Trophoblast cell (in vitro differentiated cells and primary cell): ENCODE data around the gene COTL1.
A peak's percentile ranks its signal among the peaks of the same experiment; 100 is the strongest.

ENCODE experiments used
- DNase-seq, 2 donors: peaks; one replicate each; pipeline ENCODE4 v3.0.0-alpha.2; 2016
- H2AFZ ChIP-seq: 2 replicates; pipeline ENCODE4 v1.6.1; 2013; ENCODE audit warnings: low read length, moderate library complexity, mild to moderate bottlenecking; ENCODE audit not compliant: insufficient read depth, poor library complexity
- H2AK5ac ChIP-seq: 2 replicates; pipeline ENCODE4 v1.6.1; 2013; ENCODE audit warnings: mild to moderate bottlenecking, low read length
- H2BK120ac ChIP-seq: 2 replicates; pipeline ENCODE4 v1.6.1; 2013; ENCODE audit warnings: low read length, mild to moderate bottlenecking, moderate library complexity; ENCODE audit not compliant: insufficient read depth, poor library complexity
- H2BK12ac ChIP-seq: 2 replicates; pipeline ENCODE4 v1.6.1; 2013; ENCODE audit warnings: mild to moderate bottlenecking, low read length, moderate library complexity
- H2BK5ac ChIP-seq: 2 replicates; pipeline ENCODE4 v1.6.1; 2013; ENCODE audit warnings: low read length, low read depth, moderate library complexity, mild to moderate bottlenecking; ENCODE audit not compliant: poor library complexity
- H3K14ac ChIP-seq: 2 replicates; pipeline ENCODE4 v1.6.1; 2013; ENCODE audit warnings: mild to moderate bottlenecking, low read length
- H3K18ac ChIP-seq: 2 replicates; pipeline ENCODE4 v1.6.1; 2013; ENCODE audit warnings: mild to moderate bottlenecking, low read length
- H3K23ac ChIP-seq: 2 replicates; pipeline ENCODE4 v1.6.1; 2013; ENCODE audit warnings: low read length
- H3K27ac ChIP-seq: 2 replicates; pipeline ENCODE4 v1.5.1; 2013; ENCODE audit warnings: low read depth, mild to moderate bottlenecking, inconsistent platforms, low read length, moderate library complexity
- H3K27me3 ChIP-seq: 2 replicates; pipeline ENCODE4 v1.6.1; 2013; ENCODE audit warnings: inconsistent platforms, mild to moderate bottlenecking, low read length, moderate library complexity; ENCODE audit not compliant: insufficient read depth
- H3K36me3 ChIP-seq, 2 experiments: 1 replicate in 1 of 2; 2 replicates in 1 of 2; pipeline ENCODE4 v1.6.1; 2013; ENCODE audit warnings: low read length in 2 of 2, mild to moderate bottlenecking in 2 of 2, moderate library complexity in 1 of 2; ENCODE audit not compliant: insufficient read depth in 2 of 2, control insufficient read depth in 1 of 2
- H3K4ac ChIP-seq: 2 replicates; pipeline ENCODE4 v1.6.1; 2013; ENCODE audit warnings: low read depth, mild to moderate bottlenecking, low read length, moderate library complexity
- H3K4me1 ChIP-seq, 2 experiments: 1 replicate in 1 of 2; 2 replicates in 1 of 2; pipeline ENCODE4 v1.6.1; 2013; ENCODE audit warnings: low read length in 2 of 2, mild to moderate bottlenecking in 2 of 2, moderate library complexity in 1 of 2; ENCODE audit not compliant: insufficient read depth in 2 of 2, control insufficient read depth in 1 of 2
- H3K4me2 ChIP-seq: 2 replicates; pipeline ENCODE4 v1.6.1; 2013; ENCODE audit warnings: inconsistent platforms, mild to moderate bottlenecking, low read length, moderate library complexity
- H3K4me3 ChIP-seq: 2 replicates; pipeline ENCODE4 v1.5.1; 2013; ENCODE audit warnings: mild to moderate bottlenecking, low read depth, low read length, inconsistent platforms
- H3K79me1 ChIP-seq: one replicate; pipeline ENCODE4 v1.6.1; 2013; ENCODE audit warnings: low read length
- H3K79me2 ChIP-seq: 2 replicates; pipeline ENCODE4 v1.6.1; 2013; ENCODE audit warnings: low read length, mild to moderate bottlenecking; ENCODE audit not compliant: control insufficient read depth, insufficient read depth, poor library complexity
- H3K9ac ChIP-seq: 2 replicates; pipeline ENCODE4 v1.6.1; 2013; ENCODE audit warnings: mild to moderate bottlenecking, low read length
- H3K9me3 ChIP-seq: 2 replicates; pipeline ENCODE4 v1.6.1; 2013; ENCODE audit warnings: low read depth, mild to moderate bottlenecking, control low read depth, inconsistent platforms, low read length; ENCODE audit not compliant: insufficient read depth
- H4K12ac ChIP-seq: 2 replicates; pipeline ENCODE4 v1.6.1; 2013; ENCODE audit warnings: low read depth, mild to moderate bottlenecking, low read length, moderate library complexity
- H4K8ac ChIP-seq: 2 replicates; pipeline ENCODE4 v1.6.1; 2013; ENCODE audit warnings: low read depth, mild to moderate bottlenecking, low read length, moderate library complexity
- H4K91ac ChIP-seq: one replicate; pipeline ENCODE4 v1.6.1; 2013; ENCODE audit warnings: low read depth, mild to moderate bottlenecking, low read length, moderate library complexity
- WGBS: extraction: QIAGEN DNeasy Blood & Tissue Kit; methylation state at CpG from one replicate; pipeline ENCODE4 v1.1.7; 2013; ENCODE audit warnings: missing lambda C conversion rate; ENCODE audit not compliant: insufficient read length, insufficient coverage; ENCODE audit errors: extremely low coverage; 5-methylcytosine and 5-hydroxymethylcytosine counted together

The COTL1 gene

GRCh38 chr16:84592718-84593117 lies 25.2 kb downstream of the COTL1 start:
- Histone ChIP-seq H2BK5ac (no peak overlapping the region), H3K36me3 (peaks cover 23 to 29% of the 10 kb centered on the region in 2 experiments), H3K4me3 (no peak overlapping the region), H3K4me1 (peaks cover 2 to 4% of the 10 kb centered on the region in 2 experiments), H3K9ac (no peak overlapping the region), H4K91ac (no peak overlapping the region), H3K23ac (no peak overlapping the region), H4K12ac (no peak overlapping the region), H2AFZ (no peak overlapping the region), H3K9me3 (peaks cover 2% of the 10 kb centered on the region), H3K14ac (no peak overlapping the region), H3K27ac (no peak overlapping the region), H3K4me2 (no peak overlapping the region), H3K4ac (no peak overlapping the region), H2AK5ac (no peak overlapping the region), H2BK120ac (no peak overlapping the region), H3K79me2 (no peaks in the 10 kb centered on the region), H3K27me3 (no peaks in the 10 kb centered on the region), H2BK12ac (no peak overlapping the region), H3K18ac (no peak overlapping the region), H3K79me1 (no peaks in the 10 kb centered on the region), H4K8ac (no peak overlapping the region)
- no CpG with 5 or more reads among the region's 11 CpGs for WGBS
- DNase-seq: peak in 1 of 2 donors; percentile 25

- Histone ChIP-seq H3K4ac (no peak overlapping the region), H3K18ac (no peak overlapping the region), H3K79me2 (no peaks in the 10 kb centered on the region), H2BK120ac (no peak overlapping the region), H2BK5ac (no peak overlapping the region), H3K79me1 (no peaks in the 10 kb centered on the region), H3K14ac (no peak overlapping the region), H3K4me1 (peaks cover 0 to 3% of the 10 kb centered on the region in 2 experiments), H4K8ac (no peak overlapping the region), H3K9me3 (peaks cover 1% of the 10 kb centered on the region), H2BK12ac (no peak overlapping the region), H3K36me3 (peaks cover 18 to 27% of the 10 kb centered on the region in 2 experiments), H3K9ac (no peak overlapping the region), H2AK5ac (no peak overlapping the region), H3K27ac (no peak overlapping the region), H3K4me2 (no peak overlapping the region), H4K12ac (no peak overlapping the region), H3K27me3 (no peaks in the 10 kb centered on the region), H3K4me3 (no peak overlapping the region), H3K23ac (no peak overlapping the region), H4K91ac (no peak overlapping the region), H2AFZ (no peak overlapping the region)
- no CpG with 5 or more reads among the region's 24 CpGs for WGBS
- no peak for DNase-seq
Observed at GRCh38 chr16:84589975-84590719, 27.7 kb downstream of the COTL1 start.

GRCh38 chr16:84588991-84589390 lies 28.9 kb downstream of the COTL1 start:
- H3K36me3 ChIP-seq: peaks cover 20 to 26% of the 10 kb centered on the region in 2 experiments
- H2BK5ac ChIP-seq: no peak overlapping the region
- H3K9ac ChIP-seq: no peak overlapping the region
- H3K4me2 ChIP-seq: no peak overlapping the region
- no peaks in the 10 kb centered on the region for H3K9me3 ChIP-seq
- H2AFZ ChIP-seq: no peak overlapping the region
- H2BK120ac ChIP-seq: no peak overlapping the region
- H2AK5ac ChIP-seq: no peak overlapping the region
- H4K8ac ChIP-seq: no peak overlapping the region
- H3K4me1 ChIP-seq: no peaks in the 10 kb centered on the region
- H3K23ac ChIP-seq: no peak overlapping the region
- no peak overlapping the region for H3K14ac ChIP-seq
- H4K91ac ChIP-seq: no peak overlapping the region
- no peak overlapping the region for H3K27ac ChIP-seq
- DNase-seq: no peak
- no peak overlapping the region for H3K4ac ChIP-seq
- no peak overlapping the region for H2BK12ac ChIP-seq
- H3K18ac ChIP-seq: no peak overlapping the region
- no peaks in the 10 kb centered on the region for H3K79me2 ChIP-seq
- WGBS: no CpG with 5 or more reads among the region's 8 CpGs
- no peak overlapping the region for H4K12ac ChIP-seq
- H3K4me3 ChIP-seq: no peak overlapping the region
- H3K27me3 ChIP-seq: no peaks in the 10 kb centered on the region
- no peaks in the 10 kb centered on the region for H3K79me1 ChIP-seq

- Histone ChIP-seq H2BK120ac (no peak overlapping the region), H3K23ac (no peak overlapping the region), H3K4me1 (no peaks in the 10 kb centered on the region), H2AK5ac (no peak overlapping the region), H3K4me2 (no peak overlapping the region), H3K4me3 (no peak overlapping the region), H3K79me1 (no peaks in the 10 kb centered on the region), H3K9me3 (no peaks in the 10 kb centered on the region), H4K12ac (no peak overlapping the region), H3K9ac (no peak overlapping the region), H3K36me3 (peaks cover 29 to 35% of the 10 kb centered on the region in 2 experiments), H2BK12ac (no peak overlapping the region), H3K27me3 (no peaks in the 10 kb centered on the region), H2AFZ (no peak overlapping the region), H4K8ac (no peak overlapping the region), H3K4ac (no peak overlapping the region), H3K18ac (no peak overlapping the region), H3K14ac (no peak overlapping the region), H3K79me2 (no peaks in the 10 kb centered on the region), H3K27ac (no peak overlapping the region), H4K91ac (no peak overlapping the region), H2BK5ac (no peak overlapping the region)
- peak; percentile 52 to 69 for DNase-seq
- no CpG with 5 or more reads among the region's 10 CpGs for WGBS
Observed at GRCh38 chr16:84585886-84586285, 32.0 kb downstream of the COTL1 start.
